Urinary bladder (tissue), 4 donors: ENCODE measurements around the gene ACSL3. TPM values are rescaled to one million over a fixed set of nuclear protein-coding genes. Genes with fewer than 3 reads are reported as not detected.
"Not testable (repeated sequence)": the region's sequence is repeated elsewhere in the genome, so short reads cannot be mapped to it uniquely, and the experiment has no call there.

Experiments
- DNase-seq: peaks from one replicate; pipeline ENCODE4 v3.0.0-alpha.2; 2015; ENCODE audit errors: extremely low spot score
- H3K27ac ChIP-seq: one replicate; pipeline ENCODE4 v1.5.1; 2013; ENCODE audit warnings: low read depth, mild to moderate bottlenecking, moderate library complexity
- H3K36me3 ChIP-seq: one replicate; pipeline ENCODE4 v1.6.1; 2013; ENCODE audit warnings: mild to moderate bottlenecking, moderate library complexity; ENCODE audit not compliant: insufficient read depth
- H3K4me1 ChIP-seq: one replicate; pipeline ENCODE4 v1.6.1; 2013; ENCODE audit warnings: mild to moderate bottlenecking, moderate library complexity; ENCODE audit not compliant: insufficient read depth
- H3K4me3 ChIP-seq: one replicate; pipeline ENCODE4 v1.5.1; 2013; ENCODE audit warnings: low read depth, low read length
- WGBS: extraction: QIAGEN DNeasy Blood & Tissue Kit; methylation state at CpG from one replicate; pipeline ENCODE4 v1.1.7; 2013; 5-methylcytosine and 5-hydroxymethylcytosine counted together
- polyA plus RNA-seq: library from polyadenylated mRNA; stranded (reverse); fragments of 200-250 nt; gene quantifications from one replicate; pipeline ENCODE4 v1.2.3, GENCODE V29; 2013
- total RNA-seq: library from RNA; depleted of rRNA; stranded (reverse); fragments of >200 nt; gene quantifications from one replicate; pipeline ENCODE4 v1.2.3, GENCODE V29; 2014
- donor health status: healthy with polysubstance abuse.
- donor health status: healthy.

Gene ACSL3
- total and polyA plus RNA-seq, 2 donors: 26.3 to 136 TPM

- Histone ChIP-seq H3K36me3 (no peaks in the 10 kb centered on the region), H3K4me1 (no peaks in the 10 kb centered on the region), H3K4me3 (no peak overlapping the region), H3K27ac (no peak overlapping the region)
- 86% methylated on average over 11 of the region's 11 CpGs for WGBS
- no peak for DNase-seq
Observed at GRCh38 chr2:222916229-222917197, 55.7 kb downstream of the ACSL3 start.

GRCh38 chr2:222917212-222917611, 56.4 kb downstream of the ACSL3 start:
- H3K4me1 ChIP-seq, H3K36me3 ChIP-seq, H3K27ac ChIP-seq, H3K4me3 ChIP-seq, DNase-seq: not testable (repeated sequence)
- 79% methylated on average over 9 of the region's 9 CpGs for WGBS

- Histone ChIP-seq H3K4me1 (no peaks in the 10 kb centered on the region), H3K4me3 (no peak overlapping the region), H3K27ac (no peak overlapping the region), H3K36me3 (peaks cover 3% of the 10 kb centered on the region)
- WGBS: 74% methylated on average over 2 of the region's 2 CpGs
- no peak for DNase-seq
Observed at GRCh38 chr2:222919841-222920526, 59.1 kb downstream of the ACSL3 start.

GRCh38 chr2:222920657-222921186, 59.9 kb downstream of the ACSL3 start:
- 91% methylated on average over 5 of the region's 5 CpGs for WGBS
- peaks cover 3% of the 10 kb centered on the region for H3K36me3 ChIP-seq
- H3K4me1 ChIP-seq: no peaks in the 10 kb centered on the region
- no peak overlapping the region for H3K4me3 ChIP-seq
- DNase-seq: no peak
- H3K27ac ChIP-seq: no peak overlapping the region

- no peak overlapping the region for H3K4me3 ChIP-seq
- H3K36me3 ChIP-seq: peaks cover 3% of the 10 kb centered on the region
- DNase-seq: no peak
- no peaks in the 10 kb centered on the region for H3K4me1 ChIP-seq
- WGBS: 92% methylated on average over 8 of the region's 8 CpGs
- H3K27ac ChIP-seq: no peak overlapping the region
Observed at GRCh38 chr2:222922019-222922800, 61.4 kb downstream of the ACSL3 start.

GRCh38 chr2:222926915-222927314, 66.1 kb downstream of the ACSL3 start:
- 86% methylated on average over 9 of the region's 9 CpGs for WGBS
- DNase-seq: no peak

GRCh38 chr2:222927600-222927999, 66.8 kb downstream of the ACSL3 start:
- Histone ChIP-seq H3K27ac (no peak overlapping the region), H3K4me3 (no peak overlapping the region), H3K36me3 (peaks cover 4% of the 10 kb centered on the region), H3K4me1 (no peaks in the 10 kb centered on the region)
- WGBS: 57% methylated on average over 5 of the region's 5 CpGs
- no peak for DNase-seq

More at GRCh38 chr2:222926915-222927314, 66.1 kb downstream of the ACSL3 start:
- H3K27ac ChIP-seq: no peak overlapping the region
- H3K36me3 ChIP-seq: peaks cover 4% of the 10 kb centered on the region
- H3K4me3 ChIP-seq: no peak overlapping the region
- H3K4me1 ChIP-seq: no peaks in the 10 kb centered on the region

- H3K36me3 ChIP-seq: peaks cover 4% of the 10 kb centered on the region
Observed at GRCh38 chr2:222928335-222928734, 67.5 kb downstream of the ACSL3 start.

GRCh38 chr2:222930862-222931261, 70.0 kb downstream of the ACSL3 start:
- no peak for DNase-seq
- H3K4me1 ChIP-seq: no peaks in the 10 kb centered on the region
- no peak overlapping the region for H3K27ac ChIP-seq
- 51% methylated on average over 2 of the region's 2 CpGs for WGBS
- peaks cover 5% of the 10 kb centered on the region for H3K36me3 ChIP-seq
- no peak overlapping the region for H3K4me3 ChIP-seq

More at GRCh38 chr2:222928335-222928734, 67.5 kb downstream of the ACSL3 start:
- 95% methylated on average over 6 of the region's 6 CpGs for WGBS
- Histone ChIP-seq H3K4me3 (no peak overlapping the region), H3K4me1 (no peaks in the 10 kb centered on the region), H3K27ac (no peak overlapping the region)
- no peak for DNase-seq

GRCh38 chr2:222931659-222932058, 70.8 kb downstream of the ACSL3 start:
- 97% methylated on average over 4 of the region's 4 CpGs for WGBS
- Histone ChIP-seq H3K4me3 (no peak overlapping the region), H3K36me3 (peaks cover 5% of the 10 kb centered on the region), H3K4me1 (no peaks in the 10 kb centered on the region), H3K27ac (no peak overlapping the region)
- DNase-seq: no peak

- DNase-seq: no peak
- H3K4me3 ChIP-seq: no peak overlapping the region
- WGBS: 79% methylated on average over 3 of the region's 3 CpGs
- H3K36me3 ChIP-seq: peaks cover 4% of the 10 kb centered on the region
- no peaks in the 10 kb centered on the region for H3K4me1 ChIP-seq
- H3K27ac ChIP-seq: no peak overlapping the region
Observed at GRCh38 chr2:222933458-222933857, 72.6 kb downstream of the ACSL3 start.

- WGBS: 92% methylated on average over 4 of the region's 4 CpGs
Observed at GRCh38 chr2:222935688-222936298, 75.0 kb downstream of the ACSL3 start.

GRCh38 chr2:222936705-222937104, 75.9 kb downstream of the ACSL3 start:
- H3K4me3 ChIP-seq: no peak overlapping the region
- 97% methylated on average over 7 of the region's 7 CpGs for WGBS
- peaks cover 4% of the 10 kb centered on the region for H3K36me3 ChIP-seq
- no peaks in the 10 kb centered on the region for H3K4me1 ChIP-seq
- no peak overlapping the region for H3K27ac ChIP-seq
- DNase-seq: no peak

More at GRCh38 chr2:222935688-222936298, 75.0 kb downstream of the ACSL3 start:
- Histone ChIP-seq H3K4me1 (no peaks in the 10 kb centered on the region), H3K36me3 (peaks cover 4% of the 10 kb centered on the region), H3K4me3 (no peak overlapping the region), H3K27ac (no peak overlapping the region)
- DNase-seq: no peak
